Choroid plexus epithelial cell (primary cell): ENCODE measurements around the gene ZNF784.

Experiments
- DNase-seq: peaks from one replicate; pipeline ENCODE4 v3.0.0-alpha.2; 2010; ENCODE audit warnings: low read depth
- H3K4me3 ChIP-seq: 2 replicates; pipeline ENCODE4 v1.5.1; 2011; ENCODE audit warnings: low read depth, mild to moderate bottlenecking, control low read depth, low read length, moderate library complexity
- TF ChIP-seq, protein P1 (sequence below): conservative IDR thresholded peaks from 2 replicates; pipeline ENCODE4 v1.5.1; 2011; ENCODE audit warnings: low read depth, mild to moderate bottlenecking, control low read depth, inconsistent platforms, low read length, moderate library complexity

The ZNF784 gene

DNA sequence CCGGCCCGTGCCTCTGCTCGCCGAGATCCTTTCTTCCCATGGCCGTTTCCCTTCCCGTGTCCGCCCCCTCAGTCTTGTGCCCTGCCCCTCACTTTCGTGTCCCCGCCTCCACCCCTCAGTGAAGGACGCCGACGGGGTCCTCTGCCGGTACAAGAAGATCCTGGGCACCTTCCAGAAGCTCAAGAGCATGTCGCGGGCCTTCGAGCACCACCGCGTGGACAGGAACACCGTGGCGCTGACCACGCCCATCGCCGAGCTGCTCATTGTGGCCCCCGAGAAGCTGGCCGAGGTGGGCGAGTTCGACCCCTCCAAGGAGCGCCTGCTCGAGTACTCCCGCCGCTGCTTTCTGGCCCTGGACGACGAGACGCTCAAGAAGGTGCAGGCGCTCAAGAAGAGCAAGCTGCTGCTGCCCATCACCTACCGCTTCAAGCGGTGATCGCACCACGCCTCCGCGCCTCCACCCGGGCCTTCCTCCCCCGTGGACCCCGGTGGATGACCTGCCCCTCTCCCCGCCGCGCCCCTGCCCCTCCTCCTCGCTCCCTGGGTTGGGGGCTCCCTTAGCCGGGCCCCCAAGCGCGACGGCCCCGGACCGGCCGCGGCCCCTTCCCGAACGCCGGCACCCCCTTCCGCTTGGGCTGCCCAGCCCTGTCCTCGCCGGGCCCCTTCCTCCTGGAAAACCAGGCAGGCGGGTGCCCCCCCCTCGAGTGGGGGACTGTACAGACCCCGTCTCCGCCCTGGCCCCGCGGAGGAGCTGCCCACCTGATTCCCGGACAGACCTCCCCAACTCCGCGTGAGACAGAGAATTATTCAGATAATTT lies 28.2 kb upstream of the ZNF784 start:
- no peak overlapping the region for H3K4me3 ChIP-seq
- TF ChIP-seq, protein P1, sequence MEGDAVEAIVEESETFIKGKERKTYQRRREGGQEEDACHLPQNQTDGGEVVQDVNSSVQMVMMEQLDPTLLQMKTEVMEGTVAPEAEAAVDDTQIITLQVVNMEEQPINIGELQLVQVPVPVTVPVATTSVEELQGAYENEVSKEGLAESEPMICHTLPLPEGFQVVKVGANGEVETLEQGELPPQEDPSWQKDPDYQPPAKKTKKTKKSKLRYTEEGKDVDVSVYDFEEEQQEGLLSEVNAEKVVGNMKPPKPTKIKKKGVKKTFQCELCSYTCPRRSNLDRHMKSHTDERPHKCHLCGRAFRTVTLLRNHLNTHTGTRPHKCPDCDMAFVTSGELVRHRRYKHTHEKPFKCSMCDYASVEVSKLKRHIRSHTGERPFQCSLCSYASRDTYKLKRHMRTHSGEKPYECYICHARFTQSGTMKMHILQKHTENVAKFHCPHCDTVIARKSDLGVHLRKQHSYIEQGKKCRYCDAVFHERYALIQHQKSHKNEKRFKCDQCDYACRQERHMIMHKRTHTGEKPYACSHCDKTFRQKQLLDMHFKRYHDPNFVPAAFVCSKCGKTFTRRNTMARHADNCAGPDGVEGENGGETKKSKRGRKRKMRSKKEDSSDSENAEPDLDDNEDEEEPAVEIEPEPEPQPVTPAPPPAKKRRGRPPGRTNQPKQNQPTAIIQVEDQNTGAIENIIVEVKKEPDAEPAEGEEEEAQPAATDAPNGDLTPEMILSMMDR, result no peak
- no peak for DNase-seq

DNA sequence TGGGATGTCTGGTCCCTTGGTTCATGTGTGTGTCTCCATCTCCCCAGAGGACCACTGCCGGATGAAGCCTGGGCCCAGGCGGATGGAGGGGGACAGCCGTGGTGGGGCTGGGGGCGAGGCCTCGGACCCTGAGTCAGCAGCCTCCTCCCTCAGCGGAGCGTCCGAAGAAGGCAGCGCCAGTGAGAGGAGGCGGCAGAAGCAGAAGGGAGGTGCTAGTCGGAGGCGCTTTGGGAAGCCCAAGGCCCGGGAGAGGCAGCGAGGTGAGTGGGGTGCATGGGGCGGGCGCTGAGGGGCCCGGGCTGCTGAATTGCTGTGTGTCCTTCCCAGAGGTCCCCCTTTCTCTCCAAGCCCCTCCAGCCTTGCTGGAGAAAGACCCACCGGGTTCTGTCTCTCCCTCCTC lies 26.9 kb upstream of the ZNF784 start:
- DNase-seq, result no peak
- TF ChIP-seq, protein P1, result no peak

DNA sequence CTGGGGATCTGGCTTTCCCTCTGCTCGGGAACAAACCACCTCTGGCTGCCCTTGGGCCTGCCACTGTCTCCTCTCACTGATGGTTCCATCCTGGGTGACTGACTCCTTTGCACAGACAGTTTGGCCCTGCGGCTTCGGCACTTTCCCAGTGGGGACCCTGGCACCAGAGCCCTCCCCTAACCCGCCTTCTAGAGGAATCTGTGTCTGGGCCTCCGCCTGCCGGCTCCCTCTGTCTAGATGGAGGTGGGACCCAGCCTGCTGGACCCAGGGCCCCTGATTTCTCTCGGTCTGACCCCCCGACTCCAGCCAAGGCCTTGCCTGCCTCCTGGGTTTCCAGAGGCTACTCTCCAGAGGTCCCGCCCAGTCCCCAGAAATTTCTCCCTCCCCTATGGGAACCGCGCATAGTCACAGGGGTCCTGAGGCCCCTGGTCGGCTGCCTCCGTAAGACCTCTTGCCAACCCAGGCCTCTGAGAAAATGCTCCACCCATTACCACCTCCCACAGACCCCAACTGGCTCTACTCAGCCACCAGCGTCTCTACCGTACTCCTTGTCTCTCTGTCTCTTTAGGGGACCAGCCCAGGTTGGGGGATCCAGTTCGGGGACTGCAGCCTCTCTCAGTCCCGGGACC lies 26.4 kb upstream of the ZNF784 start:
- TF ChIP-seq, protein P1, result no peak
- no peak overlapping the region for H3K4me3 ChIP-seq
- no peak for DNase-seq

More for the DNA sequence above, 26.9 kb upstream of the ZNF784 start:
- no peak overlapping the region for H3K4me3 ChIP-seq

DNA sequence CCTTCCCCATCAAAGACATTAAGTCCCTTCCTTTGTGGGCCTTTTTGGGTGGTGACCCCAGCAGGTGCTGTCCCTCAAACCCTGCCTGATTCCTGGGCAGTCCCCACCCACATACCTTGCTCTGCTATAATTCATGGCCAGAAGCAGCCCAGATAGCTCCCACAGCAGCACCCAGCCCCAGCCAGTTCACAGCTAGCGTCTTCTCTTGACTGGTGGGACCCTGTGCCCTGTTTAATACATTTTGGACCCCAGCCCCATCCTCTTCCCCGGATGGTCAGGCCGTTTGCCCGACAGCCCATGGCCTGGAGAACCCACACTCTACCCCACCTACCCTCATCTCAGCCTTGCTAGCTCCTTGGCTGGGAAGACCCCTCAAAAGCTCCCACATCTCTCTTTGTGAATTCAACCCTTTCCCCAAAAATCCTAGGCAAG lies 25.8 kb upstream of the ZNF784 start:
- TF ChIP-seq, protein P1, result no peak
- DNase-seq, result no peak
- no peak overlapping the region for H3K4me3 ChIP-seq

DNA sequence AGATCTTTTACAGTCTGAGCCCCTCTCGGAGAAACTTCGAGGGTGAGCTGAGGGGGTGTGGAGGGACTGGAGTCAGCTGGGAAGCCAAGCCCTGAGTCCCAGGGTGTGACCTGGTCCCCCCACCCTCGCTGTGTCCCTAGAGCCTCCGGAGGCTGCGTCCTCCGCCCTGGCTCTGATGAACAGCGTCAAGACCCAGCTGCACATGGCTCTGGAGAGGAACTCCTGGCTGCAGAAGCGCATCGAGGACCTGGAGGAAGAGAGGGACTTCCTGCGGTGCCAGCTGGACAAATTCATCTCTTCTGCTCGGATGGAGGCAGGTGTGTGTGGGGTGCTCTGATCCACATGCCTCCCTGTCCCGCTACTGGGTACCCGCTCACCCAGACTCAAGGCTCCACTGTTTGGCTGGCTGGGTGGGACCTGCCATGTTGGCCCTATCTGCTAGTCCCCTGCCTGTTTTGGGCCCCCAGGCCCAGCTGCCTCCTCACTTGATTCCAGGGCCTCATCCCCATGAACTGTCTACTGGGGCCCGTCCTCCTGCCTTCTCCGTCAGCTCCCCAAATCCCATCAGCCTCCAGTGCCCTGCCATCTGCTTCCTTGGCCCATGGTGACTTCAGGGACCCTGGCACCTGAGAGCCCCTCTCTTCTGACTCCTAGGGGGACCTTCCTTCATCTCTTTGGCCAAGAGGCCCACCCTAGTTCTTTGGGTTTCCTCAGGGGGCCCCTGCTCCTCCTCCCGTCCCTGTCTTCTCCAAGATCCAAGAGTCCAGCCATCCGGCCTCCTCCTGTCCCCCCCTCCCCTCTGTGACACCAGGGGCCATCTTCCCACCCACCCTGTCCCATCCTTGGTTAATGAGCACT lies 25.1 kb upstream of the ZNF784 start:
- DNase-seq, result no peak
- TF ChIP-seq, protein P1, result no peak
- peak overlapping the region; percentile 91 for H3K4me3 ChIP-seq

DNA sequence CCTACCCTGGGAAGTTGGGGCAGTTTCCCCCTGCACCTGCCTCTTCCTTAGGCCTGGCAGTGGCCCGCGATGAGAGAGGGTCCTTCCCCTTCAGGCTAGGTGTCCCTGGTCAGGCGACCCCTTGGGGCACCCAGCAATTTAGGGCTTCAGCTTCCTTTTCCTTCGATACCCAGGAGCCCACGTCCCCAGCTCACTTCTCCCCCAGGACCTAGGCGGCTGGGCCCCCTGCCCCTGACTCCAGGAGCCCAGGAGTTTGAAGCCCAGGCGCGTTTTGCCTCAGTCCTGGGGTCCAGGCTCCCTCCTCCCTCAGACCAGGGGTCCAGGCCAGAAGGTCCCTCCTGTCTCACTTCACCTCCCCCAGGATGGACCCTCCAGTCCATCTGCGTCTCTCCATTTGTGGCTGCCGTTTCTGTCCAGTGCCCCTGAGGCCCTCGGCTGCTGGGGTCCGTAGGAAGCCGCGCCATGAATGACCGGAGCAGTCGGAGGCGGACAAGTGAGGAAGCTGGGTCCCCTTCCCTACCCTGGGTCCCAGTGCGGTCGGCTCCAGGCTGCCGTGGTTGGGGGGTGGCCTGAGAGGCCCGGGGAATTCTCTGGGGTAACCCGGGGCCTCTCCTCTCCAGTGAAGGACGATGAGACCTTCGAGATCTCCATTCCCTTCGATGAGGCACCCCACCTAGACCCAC lies 24.4 kb upstream of the ZNF784 start:
- peak overlapping the region; percentile 91 for H3K4me3 ChIP-seq
- TF ChIP-seq, protein P1, result no peak
- DNase-seq, result no peak
